ENCODE measurements around the gene RAB10. TPM values are rescaled to one million over a fixed set of nuclear protein-coding genes. Genes with fewer than 3 reads are reported as not detected.
A peak's percentile ranks its signal among the peaks of the same experiment; 100 is the strongest.

Gene RAB10
- total and polyA plus RNA-seq, 9 of the 15 experiments (the other 6 are each of a cell fraction or from before 2014, with no cell fraction given), result 25.1 to 214 (median 157) TPM

- peaks cover 50% of the 10 kb centered on the region for H3K36me3 ChIP-seq (ENCODE audit: control insufficient read depth, insufficient read depth, low read length)
- H2AFZ ChIP-seq (ENCODE audit: low read depth, low read length), result no peak overlapping the region
- peak overlapping the region; percentile 98; the same call in 2 of the 3 replicates for H3K27ac ChIP-seq (ENCODE audit: extremely low read depth, low read depth, low read length)
- ATAC-seq (peak; percentile 6; the same call in 2 of the 3 replicates), FAIRE-seq (no peak), DNase-seq (ENCODE audit: extremely low read depth in 1 of 4, low spot score in 3 of 4) (peak in 2 of 4 experiments; percentile 22 to 54)
- no peaks in the 10 kb centered on the region for H3K27me3 ChIP-seq (ENCODE audit: control insufficient read depth in 2 of 2, insufficient read depth in 2 of 2, low read length in 2 of 2)
- intact Hi-C loops (cut with micrococcal nuclease) (no loop called here), in situ Hi-C loops (cut with MboI) (no loop called here)
- POLR2A ChIA-PET, result interaction anchor here (0.7 to 1.9 kb wide), 3 partner anchors 8 to 186 kb away, joined by 3 to 10 read pairs (median 4); no protein-coding TSS in a partner anchor
- peaks cover 35 to 51% of the 10 kb centered on the region in 2 experiments for H3K4me1 ChIP-seq (replicated peaks in 1 of 2; ENCODE audit: control insufficient read depth in 2 of 2, insufficient read depth in 2 of 2, low read length in 2 of 2)
- H3K9me3 ChIP-seq (replicated peaks; ENCODE audit: control insufficient read depth, insufficient read depth, low read depth, low read length), result no peaks in the 10 kb centered on the region
- H3K9me1 ChIP-seq (ENCODE audit: control insufficient read depth, insufficient read depth, low read length), result no peaks in the 10 kb centered on the region
- no peak overlapping the region for H3K4me3 ChIP-seq
- H3K4me2 ChIP-seq (ENCODE audit: insufficient read depth, low read length), result no peak overlapping the region
- WGBS (ENCODE audit: insufficient coverage, low coverage, missing lambda C conversion rate), result 78% methylated on average over 4 of the region's 4 CpGs
- no TSS peak for BruUV-seq (replicated peaks)
- peaks cover 97% of the 10 kb centered on the region for H3K79me2 ChIP-seq (ENCODE audit: control insufficient read depth, insufficient read depth, low read length)
- no peaks in the 10 kb centered on the region for H4K20me1 ChIP-seq (replicated peaks; ENCODE audit: control insufficient read depth, insufficient read depth, low read length)
- H3K9ac ChIP-seq (ENCODE audit: insufficient read depth in 1 of 2, low read depth in 2 of 2, low read length in 2 of 2), result 0 out of 4 replicates have a peak overlapping the region, but pooled peaks of 1 of the 2 experiments have one; percentile 25
- CTCF ChIA-PET (ENCODE audit: low intra/inter-chr PET ratio), result no interaction called here
- TF ChIP-seq RBM25 (IDR thresholded peaks at IDR 0.05; ENCODE audit: low read depth, low read length, severe bottlenecking) (peak; percentile 38), FOSL1 (tag; conservative IDR thresholded peaks at IDR 0.05) (no peak), ZNF3 (CRISPR knock-in tag; IDR thresholded peaks at IDR 0.05) (peak; percentile 94), RAD51 (IDR thresholded peaks at IDR 0.05; ENCODE audit: borderline replicate concordance, low read depth) (peak; percentile 43; the same call in 1 of the 2 replicates), NBN (IDR thresholded peaks at IDR 0.05; ENCODE audit: low read depth) (no peak), HDGF (IDR thresholded peaks at IDR 0.05) (0 out of 2 replicates have a peak, but pooled peaks have one; percentile 67), CC2D1A (IDR thresholded peaks at IDR 0.05) (peak; percentile 69), TCF3 (CRISPR knock-in tag; IDR thresholded peaks at IDR 0.05) (no peak), ETV5 (CRISPR knock-in tag; IDR thresholded peaks at IDR 0.05; ENCODE audit: low read depth) (no peak), MYBL2 (IDR thresholded peaks at IDR 0.05; ENCODE audit: low read depth) (0 out of 2 replicates have a peak, but pooled peaks have one; percentile 55), MYBL2 (CRISPR knock-in tag; IDR thresholded peaks at IDR 0.05; ENCODE audit: borderline replicate concordance) (no peak), FOXM1 (IDR thresholded peaks at IDR 0.05; ENCODE audit: low read depth) (0 out of 2 replicates have a peak, but pooled peaks have one; percentile 18), FOXM1 (CRISPR knock-in tag; IDR thresholded peaks at IDR 0.05; ENCODE audit: low read depth) (no peak)
- TF ChIP-seq, protein P1, sequence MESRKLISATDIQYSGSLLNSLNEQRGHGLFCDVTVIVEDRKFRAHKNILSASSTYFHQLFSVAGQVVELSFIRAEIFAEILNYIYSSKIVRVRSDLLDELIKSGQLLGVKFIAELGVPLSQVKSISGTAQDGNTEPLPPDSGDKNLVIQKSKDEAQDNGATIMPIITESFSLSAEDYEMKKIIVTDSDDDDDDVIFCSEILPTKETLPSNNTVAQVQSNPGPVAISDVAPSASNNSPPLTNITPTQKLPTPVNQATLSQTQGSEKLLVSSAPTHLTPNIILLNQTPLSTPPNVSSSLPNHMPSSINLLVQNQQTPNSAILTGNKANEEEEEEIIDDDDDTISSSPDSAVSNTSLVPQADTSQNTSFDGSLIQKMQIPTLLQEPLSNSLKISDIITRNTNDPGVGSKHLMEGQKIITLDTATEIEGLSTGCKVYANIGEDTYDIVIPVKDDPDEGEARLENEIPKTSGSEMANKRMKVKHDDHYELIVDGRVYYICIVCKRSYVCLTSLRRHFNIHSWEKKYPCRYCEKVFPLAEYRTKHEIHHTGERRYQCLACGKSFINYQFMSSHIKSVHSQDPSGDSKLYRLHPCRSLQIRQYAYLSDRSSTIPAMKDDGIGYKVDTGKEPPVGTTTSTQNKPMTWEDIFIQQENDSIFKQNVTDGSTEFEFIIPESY (CRISPR knock-in tag; IDR thresholded peaks at IDR 0.05), result peak; percentile 94
- TF ChIP-seq, protein P2, sequence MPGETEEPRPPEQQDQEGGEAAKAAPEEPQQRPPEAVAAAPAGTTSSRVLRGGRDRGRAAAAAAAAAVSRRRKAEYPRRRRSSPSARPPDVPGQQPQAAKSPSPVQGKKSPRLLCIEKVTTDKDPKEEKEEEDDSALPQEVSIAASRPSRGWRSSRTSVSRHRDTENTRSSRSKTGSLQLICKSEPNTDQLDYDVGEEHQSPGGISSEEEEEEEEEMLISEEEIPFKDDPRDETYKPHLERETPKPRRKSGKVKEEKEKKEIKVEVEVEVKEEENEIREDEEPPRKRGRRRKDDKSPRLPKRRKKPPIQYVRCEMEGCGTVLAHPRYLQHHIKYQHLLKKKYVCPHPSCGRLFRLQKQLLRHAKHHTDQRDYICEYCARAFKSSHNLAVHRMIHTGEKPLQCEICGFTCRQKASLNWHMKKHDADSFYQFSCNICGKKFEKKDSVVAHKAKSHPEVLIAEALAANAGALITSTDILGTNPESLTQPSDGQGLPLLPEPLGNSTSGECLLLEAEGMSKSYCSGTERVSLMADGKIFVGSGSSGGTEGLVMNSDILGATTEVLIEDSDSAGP (CRISPR knock-in tag; IDR thresholded peaks at IDR 0.05), result peak; percentile 78; the same call in 1 of the 2 replicates
- TF ChIP-seq, protein P3, sequence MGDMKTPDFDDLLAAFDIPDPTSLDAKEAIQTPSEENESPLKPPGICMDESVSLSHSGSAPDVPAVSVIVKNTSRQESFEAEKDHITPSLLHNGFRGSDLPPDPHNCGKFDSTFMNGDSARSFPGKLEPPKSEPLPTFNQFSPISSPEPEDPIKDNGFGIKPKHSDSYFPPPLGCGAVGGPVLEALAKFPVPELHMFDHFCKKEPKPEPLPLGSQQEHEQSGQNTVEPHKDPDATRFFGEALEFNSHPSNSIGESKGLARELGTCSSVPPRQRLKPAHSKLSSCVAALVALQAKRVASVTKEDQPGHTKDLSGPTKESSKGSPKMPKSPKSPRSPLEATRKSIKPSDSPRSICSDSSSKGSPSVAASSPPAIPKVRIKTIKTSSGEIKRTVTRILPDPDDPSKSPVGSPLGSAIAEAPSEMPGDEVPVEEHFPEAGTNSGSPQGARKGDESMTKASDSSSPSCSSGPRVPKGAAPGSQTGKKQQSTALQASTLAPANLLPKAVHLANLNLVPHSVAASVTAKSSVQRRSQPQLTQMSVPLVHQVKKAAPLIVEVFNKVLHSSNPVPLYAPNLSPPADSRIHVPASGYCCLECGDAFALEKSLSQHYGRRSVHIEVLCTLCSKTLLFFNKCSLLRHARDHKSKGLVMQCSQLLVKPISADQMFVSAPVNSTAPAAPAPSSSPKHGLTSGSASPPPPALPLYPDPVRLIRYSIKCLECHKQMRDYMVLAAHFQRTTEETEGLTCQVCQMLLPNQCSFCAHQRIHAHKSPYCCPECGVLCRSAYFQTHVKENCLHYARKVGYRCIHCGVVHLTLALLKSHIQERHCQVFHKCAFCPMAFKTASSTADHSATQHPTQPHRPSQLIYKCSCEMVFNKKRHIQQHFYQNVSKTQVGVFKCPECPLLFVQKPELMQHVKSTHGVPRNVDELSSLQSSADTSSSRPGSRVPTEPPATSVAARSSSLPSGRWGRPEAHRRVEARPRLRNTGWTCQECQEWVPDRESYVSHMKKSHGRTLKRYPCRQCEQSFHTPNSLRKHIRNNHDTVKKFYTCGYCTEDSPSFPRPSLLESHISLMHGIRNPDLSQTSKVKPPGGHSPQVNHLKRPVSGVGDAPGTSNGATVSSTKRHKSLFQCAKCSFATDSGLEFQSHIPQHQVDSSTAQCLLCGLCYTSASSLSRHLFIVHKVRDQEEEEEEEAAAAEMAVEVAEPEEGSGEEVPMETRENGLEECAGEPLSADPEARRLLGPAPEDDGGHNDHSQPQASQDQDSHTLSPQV (IDR thresholded peaks at IDR 0.05), result 0 out of 2 replicates have a peak, but pooled peaks have one; percentile 52
Observed at GRCh38 chr2:26064846-26065245, 31.0 kb downstream of the RAB10 start.
